PC-3 (cell line): ENCODE measurements around the gene AFMID. TPM values are rescaled to one million over a fixed set of nuclear protein-coding genes. Genes with fewer than 3 reads are reported as not detected.

Experiments used
- ATAC-seq: fragments of 200-7000 bp; cut with Tn5 transposase; 2 replicates; pipeline ENCODE4 v1.9.1; 2020; ENCODE audit warnings: mild to moderate bottlenecking, moderate library complexity
- BruUV-seq: library from RNA; stranded (reverse); fragments of 400-500 nt; replicated peaks from 2 replicates; lab custom pipeline; 2021; lab: Mats Ljungman, UMichigan
- CTCF ChIA-PET: fragments of 300-600 bp; sonication (Branson Sonifier 250); formaldehyde crosslinking; loops from one replicate; lab custom pipeline; 2022; ENCODE audit warnings: antibody characterized with exemption; lab: Charles Lee
- POLR2A ChIA-PET: fragments of 300-600 bp; sonication (Branson Sonifier 250); formaldehyde crosslinking; loops from one replicate; lab custom pipeline; 2022; ENCODE audit warnings: antibody characterized with exemption; ENCODE audit not compliant: unreplicated experiment; lab: Charles Lee
- DNase-seq: peaks from one replicate; pipeline ENCODE4 v3.0.0-alpha.2; 2015
- H2AFZ ChIP-seq: fragments of 300-600 bp; sonication (generic); 2 replicates; pipeline ENCODE4 v1.6.0; 2016; ENCODE audit warnings: antibody characterized with exemption, low read length
- H3F3A ChIP-seq: fragments of 300-600 bp; sonication (generic); one replicate; pipeline ENCODE4 v1.6.0; 2017; ENCODE audit warnings: antibody characterized with exemption, low read length, control low read depth, mild to moderate bottlenecking; ENCODE audit not compliant: unreplicated experiment
- H3K27ac ChIP-seq: fragments of 300-600 bp; sonication (generic); 2 replicates; pipeline ENCODE4 v1.5.1; 2016; ENCODE audit warnings: mild to moderate bottlenecking, low read length
- H3K27me3 ChIP-seq: fragments of 300-600 bp; sonication (generic); 2 replicates; pipeline ENCODE4 v1.6.1; 2016; ENCODE audit warnings: low read length, mixed read lengths
- H3K36me3 ChIP-seq: fragments of 300-600 bp; sonication (generic); 2 replicates; pipeline ENCODE4 v1.6.1; 2016; ENCODE audit warnings: low read depth, mixed run types, low read length, mixed read lengths
- H3K4me1 ChIP-seq: fragments of 300-600 bp; sonication (generic); 2 replicates; pipeline ENCODE4 v1.5.1; 2016; ENCODE audit warnings: low read length; ENCODE audit not compliant: insufficient read depth
- H3K4me2 ChIP-seq: fragments of 300-600 bp; sonication (generic); 2 replicates; pipeline ENCODE4 v1.6.0; 2016; ENCODE audit warnings: low read length
- H3K4me3 ChIP-seq: fragments of 300-600 bp; sonication (generic); 2 replicates; pipeline ENCODE4 v1.5.1; 2016; ENCODE audit warnings: mild to moderate bottlenecking, low read length, mixed read lengths
- H3K79me2 ChIP-seq: fragments of 300-600 bp; sonication (generic); 2 replicates; pipeline ENCODE4 v1.6.1; 2017; ENCODE audit warnings: low read length, mixed read lengths
- H3K9ac ChIP-seq: fragments of 300-600 bp; sonication (generic); 2 replicates; pipeline ENCODE4 v1.6.0; 2016; ENCODE audit warnings: mild to moderate bottlenecking, low read length
- H3K9me2 ChIP-seq: fragments of 300-600 bp; sonication (generic); replicated peaks from 2 replicates; pipeline ENCODE4 v1.6.1; 2016; ENCODE audit warnings: mixed run types, low read length, mixed read lengths
- H3K9me3 ChIP-seq: fragments of 300-600 bp; sonication (generic); 2 replicates; pipeline ENCODE4 v1.6.1; 2016; ENCODE audit warnings: low read length, mixed read lengths
- H4K20me1 ChIP-seq: fragments of 300-600 bp; sonication (generic); 2 replicates; pipeline ENCODE4 v1.6.1; 2016; ENCODE audit warnings: low read length, mixed read lengths
- CTCF ChIP-seq: fragments of 300-600 bp; sonication (generic); conservative IDR thresholded peaks from 2 replicates; pipeline ENCODE4 v1.5.1; 2017; ENCODE audit warnings: antibody characterized with exemption, low read depth, mild to moderate bottlenecking, low read length
- EZH2 ChIP-seq: fragments of 300-600 bp; sonication (generic); IDR thresholded peaks from one replicate; pipeline ENCODE4 v1.6.1; 2017; ENCODE audit warnings: antibody characterized with exemption, mild to moderate bottlenecking, low read length; ENCODE audit not compliant: unreplicated experiment
- EZH2phosphoT487 ChIP-seq: fragments of 300-600 bp; sonication (generic); IDR thresholded peaks from 2 replicates; pipeline ENCODE4 v1.6.1; 2018; ENCODE audit warnings: mild to moderate bottlenecking, antibody characterized with exemption, low read length, borderline replicate concordance
- intact Hi-C: fragments of 100-400 bp; cut with micrococcal nuclease; formaldehyde crosslinking; loops from 2 replicates; pipeline ENCODE4 v1.9.0; 2023
- total RNA-seq: library from RNA; depleted of rRNA; stranded (reverse); fragments of >200 nt; gene quantifications from 2 replicates; pipeline ENCODE4 v1.2.3, GENCODE V29; 2014

The AFMID gene
- total RNA-seq, 1 experiment from 2014 or later = 58.9 TPM

DNA sequence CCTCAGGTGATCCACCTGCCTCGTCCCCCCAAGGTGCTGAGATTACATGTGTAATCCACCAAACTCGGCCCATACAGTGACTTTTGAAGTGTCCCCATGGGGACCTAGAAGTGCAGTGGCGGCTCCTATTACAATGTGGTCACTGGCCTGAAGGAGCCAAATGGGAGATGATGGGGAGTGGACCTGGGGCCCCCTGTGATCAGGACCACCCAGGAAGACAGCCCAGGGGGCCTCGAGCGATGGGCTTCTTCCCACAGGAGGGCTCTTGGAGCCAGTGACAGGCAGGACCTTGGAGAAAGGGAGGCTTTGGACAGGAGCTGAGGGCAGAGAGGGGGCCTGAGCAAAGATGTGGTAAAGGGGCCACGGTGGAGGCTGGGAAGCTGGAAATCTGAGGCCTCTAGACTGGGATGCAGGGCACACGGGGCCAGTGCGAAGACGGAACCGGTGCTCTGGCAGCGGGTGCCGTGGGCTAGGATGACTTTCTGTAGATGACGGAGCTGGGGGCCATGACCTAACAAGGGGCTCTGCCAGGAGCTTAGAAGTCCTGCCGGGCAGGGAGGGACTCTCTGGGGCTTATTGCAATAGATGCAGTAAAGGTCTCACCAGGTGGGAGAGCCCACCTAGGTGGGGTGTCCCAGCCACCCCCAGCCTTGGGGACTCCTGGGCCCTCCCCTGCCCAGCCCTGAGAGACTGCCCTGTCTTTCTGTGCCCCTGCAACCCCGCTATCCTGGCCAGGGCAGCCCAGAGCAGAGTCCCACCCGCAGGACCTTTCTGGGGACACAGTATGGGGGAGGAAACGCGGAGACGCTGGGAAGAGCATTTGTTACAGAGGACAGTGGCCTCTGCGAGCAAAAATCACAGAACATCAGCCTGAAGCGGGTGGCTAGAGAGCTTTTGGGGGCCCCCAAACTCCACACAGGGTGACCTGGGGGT is 43.7 kb upstream of the AFMID start:
- Histone ChIP-seq H3K27ac (peak overlapping the region; percentile 91), H2AFZ (no peak overlapping the region), H3K9me3 (no peaks in the 10 kb centered on the region), H3K4me1 (peaks cover 49% of the 10 kb centered on the region), H3K4me3 (no peak overlapping the region), H3K9me2 (no peaks in the 10 kb centered on the region), H3K9ac (peak overlapping the region; percentile 58), H3F3A (no peaks in the 10 kb centered on the region), H3K36me3 (no peaks in the 10 kb centered on the region), H3K79me2 (no peaks in the 10 kb centered on the region), H3K27me3 (no peaks in the 10 kb centered on the region), H3K4me2 (peak overlapping the region; percentile 71), H4K20me1 (no peaks in the 10 kb centered on the region)
- DNase-seq = no peak
- ChIA-PET POLR2A (interaction anchor here (0.7 kb wide), 1 partner anchor 32 kb away, joined by 3 read pairs; no protein-coding TSS in a partner anchor), CTCF (no interaction called here)
- no TSS peak for BruUV-seq
- ATAC-seq = no peak
- TF ChIP-seq EZH2 (no peak), EZH2phosphoT487 (no peak), CTCF (no peak)
- intact Hi-C loops = loop anchor here (2.0 kb wide), 1 partner anchor 15 kb away; no protein-coding TSS in a partner anchor

DNA sequence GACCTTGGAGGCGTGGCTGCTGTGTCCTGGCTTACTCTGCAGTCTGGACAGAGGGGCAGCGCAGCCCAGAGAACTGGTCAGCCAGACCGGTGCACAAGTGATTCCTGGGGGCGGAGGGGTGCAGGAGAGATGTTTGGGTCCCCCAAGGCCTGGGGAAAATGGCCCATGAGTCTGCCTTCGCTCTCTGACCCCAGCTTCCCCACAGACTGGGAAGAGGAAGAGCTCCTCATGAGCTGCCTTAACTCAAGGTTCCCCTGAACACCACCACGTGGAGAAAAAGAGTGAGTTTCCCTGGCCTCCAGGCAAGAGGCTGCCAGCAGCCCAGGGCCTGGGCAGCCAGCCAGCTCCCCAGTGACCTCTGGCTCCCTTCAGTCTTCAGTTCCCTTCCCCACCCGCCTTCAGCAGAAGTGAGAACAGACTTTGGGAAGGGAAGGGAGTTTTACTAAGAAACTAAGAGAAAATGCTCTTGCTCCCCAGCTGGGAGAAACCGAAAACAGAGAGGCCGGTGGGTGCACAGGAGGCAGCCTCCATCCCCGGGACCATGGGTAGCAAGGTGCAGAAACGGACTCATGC is 42.9 kb upstream of the AFMID start:
- no peaks in the 10 kb centered on the region for H3K79me2 ChIP-seq
- H2AFZ ChIP-seq = 0 out of 2 replicates have a peak overlapping the region, but pooled peaks have one; percentile 4
- ChIA-PET POLR2A (interaction anchor here (0.5 to 1.2 kb wide), 4 partner anchors 15 to 41 kb away, joined by 3 to 4 read pairs (median 3); no protein-coding TSS in a partner anchor), CTCF (interaction anchor here (0.9 kb wide), 1 partner anchor 31 kb away, joined by 3 read pairs; no protein-coding TSS in a partner anchor)
- H3K4me3 ChIP-seq = 0 out of 2 replicates have a peak overlapping the region, but pooled peaks have one; percentile 2
- peak overlapping the region; percentile 71 for H3K4me2 ChIP-seq
- ATAC-seq = peak; percentile 1; the same call in 1 of the 2 replicates
- H3K27ac ChIP-seq = peak overlapping the region; percentile 91
- peak; percentile 89 for DNase-seq
- H3K9me2 ChIP-seq = no peaks in the 10 kb centered on the region
- peak overlapping the region; percentile 58 for H3K9ac ChIP-seq
- H3K27me3 ChIP-seq = no peaks in the 10 kb centered on the region
- peak; percentile 20; the same call in 1 of the 2 replicates for TF ChIP-seq CTCF
- TF ChIP-seq EZH2 = no peak
- TF ChIP-seq EZH2phosphoT487 = no peak
- BruUV-seq = no TSS peak
- peaks cover 49% of the 10 kb centered on the region for H3K4me1 ChIP-seq
- H3K9me3 ChIP-seq = no peaks in the 10 kb centered on the region
- no peaks in the 10 kb centered on the region for H3F3A ChIP-seq
- intact Hi-C loops = loop anchor here (2.0 kb wide), 1 partner anchor 15 kb away; no protein-coding TSS in a partner anchor
- no peaks in the 10 kb centered on the region for H3K36me3 ChIP-seq
- no peaks in the 10 kb centered on the region for H4K20me1 ChIP-seq
